ENCODE results near the gene ALKAL2. TPM values are rescaled to one million over a fixed set of nuclear protein-coding genes. Genes with fewer than 3 reads are reported as not detected.

The ALKAL2 gene
- total RNA-seq, 4 donors from 2014 or later, result 1.6 to 9.1 (median 3.6) TPM; not detected in 1

DNA sequence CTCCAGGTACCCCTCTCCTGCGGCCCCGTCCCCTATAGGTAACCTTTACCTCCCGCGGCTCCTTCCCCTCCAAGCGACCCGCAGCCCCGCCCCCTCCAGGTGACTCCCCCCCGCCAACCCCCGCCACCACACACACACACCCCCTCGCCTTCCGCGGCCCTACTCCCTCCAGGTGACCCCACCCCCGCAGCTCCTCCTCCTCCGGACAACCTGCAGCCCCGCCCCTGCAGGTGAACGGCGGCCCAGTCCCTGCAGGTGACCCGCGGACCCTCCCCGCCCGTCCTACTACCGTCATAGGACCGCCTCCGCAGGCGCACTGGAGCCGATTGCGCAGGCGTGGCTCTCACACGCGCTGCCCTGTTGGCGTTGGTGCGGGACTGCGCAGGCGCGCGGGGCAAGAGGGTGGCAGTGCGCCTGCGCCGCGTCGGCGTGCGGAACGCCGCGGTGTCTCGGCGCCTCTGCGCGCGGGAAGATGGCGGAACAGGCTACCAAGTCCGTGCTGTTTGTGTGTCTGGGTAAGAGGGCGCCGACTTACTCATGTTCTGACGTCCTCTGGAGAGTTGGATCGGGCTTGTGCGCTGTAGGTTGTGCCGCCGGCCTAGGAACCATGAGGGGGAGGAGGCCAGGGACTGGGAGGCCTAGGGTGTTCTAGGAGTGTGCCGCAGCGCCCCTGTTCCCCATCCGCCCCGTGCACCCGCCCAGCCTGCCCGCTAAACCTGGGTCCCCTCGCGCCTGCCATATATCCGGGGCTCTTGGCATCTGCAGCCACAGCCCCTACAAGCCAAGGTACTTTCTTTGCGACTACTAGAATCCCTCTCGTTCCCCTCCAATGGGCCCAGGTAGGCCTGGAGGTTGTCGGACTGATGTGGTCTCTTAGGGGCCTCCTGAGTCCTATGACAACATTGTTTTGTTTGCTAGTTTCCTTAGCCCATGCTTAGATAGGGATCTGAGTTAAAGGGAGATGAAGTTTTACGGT, 23.1 kb downstream of the ALKAL2 start, which contains the start of gene ACP1:
TSS of gene ACP1 (plus strand) at position 455 of the 976 bp plus-strand sequence. CDS start at position 473, 18 bp downstream.
- Histone ChIP-seq H3K4me1 (peaks cover 0 to 25% (median 1%) of the 10 kb centered on the region in 4 donors), H3K27ac (peak within 1 kb of the TSS; percentile 75 to 96 (median 91)), H3K9me3 (no peaks in the 10 kb centered on the region), H3K27me3 (no peaks in the 10 kb centered on the region), H3K4me3 (peak within 1 kb of the TSS; percentile 59 to 92 (median 88)), H3K36me3 (no peaks in the 10 kb centered on the region)
- TF ChIP-seq, protein P1, sequence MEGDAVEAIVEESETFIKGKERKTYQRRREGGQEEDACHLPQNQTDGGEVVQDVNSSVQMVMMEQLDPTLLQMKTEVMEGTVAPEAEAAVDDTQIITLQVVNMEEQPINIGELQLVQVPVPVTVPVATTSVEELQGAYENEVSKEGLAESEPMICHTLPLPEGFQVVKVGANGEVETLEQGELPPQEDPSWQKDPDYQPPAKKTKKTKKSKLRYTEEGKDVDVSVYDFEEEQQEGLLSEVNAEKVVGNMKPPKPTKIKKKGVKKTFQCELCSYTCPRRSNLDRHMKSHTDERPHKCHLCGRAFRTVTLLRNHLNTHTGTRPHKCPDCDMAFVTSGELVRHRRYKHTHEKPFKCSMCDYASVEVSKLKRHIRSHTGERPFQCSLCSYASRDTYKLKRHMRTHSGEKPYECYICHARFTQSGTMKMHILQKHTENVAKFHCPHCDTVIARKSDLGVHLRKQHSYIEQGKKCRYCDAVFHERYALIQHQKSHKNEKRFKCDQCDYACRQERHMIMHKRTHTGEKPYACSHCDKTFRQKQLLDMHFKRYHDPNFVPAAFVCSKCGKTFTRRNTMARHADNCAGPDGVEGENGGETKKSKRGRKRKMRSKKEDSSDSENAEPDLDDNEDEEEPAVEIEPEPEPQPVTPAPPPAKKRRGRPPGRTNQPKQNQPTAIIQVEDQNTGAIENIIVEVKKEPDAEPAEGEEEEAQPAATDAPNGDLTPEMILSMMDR (IDR thresholded peaks at IDR 0.05), result no peak
- TF ChIP-seq POLR2A (IDR thresholded peaks at IDR 0.05), result peak; percentile 80 to 87
- DNase-seq, result peak; percentile 92 to 99 (median 98)

DNA sequence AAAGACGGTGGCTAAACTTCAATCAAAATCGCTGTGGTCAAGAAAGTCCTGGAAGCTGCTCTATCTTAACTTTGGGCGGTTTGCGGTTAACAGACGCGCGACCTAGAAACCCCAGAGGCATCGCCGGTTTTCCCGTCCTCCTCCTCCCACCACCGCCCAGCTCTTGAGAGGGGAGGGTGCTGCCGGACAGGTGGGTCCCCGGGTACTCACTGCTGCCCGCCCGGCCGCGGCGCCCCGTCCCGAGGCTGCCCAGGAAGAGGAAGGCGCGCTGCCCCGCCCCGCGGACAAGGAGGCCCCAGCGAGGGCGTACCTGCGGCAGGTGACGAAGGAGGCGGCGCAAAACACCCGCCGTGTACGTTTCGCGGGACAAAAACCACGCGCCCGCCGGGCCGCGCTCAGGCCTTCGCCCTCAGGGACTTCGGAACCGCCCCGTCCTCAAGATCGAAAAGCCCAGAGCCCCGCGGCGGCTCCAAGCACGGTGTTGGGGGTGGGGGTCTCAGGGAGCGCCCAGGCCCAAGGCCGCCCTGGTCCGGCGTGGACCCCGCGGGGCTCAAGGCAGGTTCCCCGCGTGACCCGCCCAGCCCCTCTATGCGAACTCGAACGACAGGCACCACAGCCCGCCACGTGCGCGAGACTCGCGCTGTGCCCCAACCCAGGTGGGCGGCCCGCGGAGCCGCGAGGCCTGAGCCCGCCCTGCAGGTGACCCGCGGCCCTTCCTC, 24.0 kb downstream of the ALKAL2 start, which contains the start of gene SH3YL1:
TSS of gene SH3YL1 (minus strand) at position 259 of the 719 bp plus-strand sequence. CDS start at position 211, 48 bp downstream.
- peaks cover 0 to 17% (median 1%) of the 10 kb centered on the region in 4 donors for H3K4me1 ChIP-seq
- H3K36me3 ChIP-seq, result no peaks in the 10 kb centered on the region
- DNase-seq, result peak; percentile 71 to 93 (median 89)
- peak within 1 kb of the TSS; percentile 75 to 96 (median 91) for H3K27ac ChIP-seq
- no peaks in the 10 kb centered on the region for H3K9me3 ChIP-seq
- H3K27me3 ChIP-seq, result no peaks in the 10 kb centered on the region
- H3K4me3 ChIP-seq, result peak within 1 kb of the TSS; percentile 59 to 92 (median 88)
- TF ChIP-seq POLR2A (IDR thresholded peaks at IDR 0.05), result peak; percentile 74 to 79
- TF ChIP-seq, protein P1 (IDR thresholded peaks at IDR 0.05), result no peak

DNA sequence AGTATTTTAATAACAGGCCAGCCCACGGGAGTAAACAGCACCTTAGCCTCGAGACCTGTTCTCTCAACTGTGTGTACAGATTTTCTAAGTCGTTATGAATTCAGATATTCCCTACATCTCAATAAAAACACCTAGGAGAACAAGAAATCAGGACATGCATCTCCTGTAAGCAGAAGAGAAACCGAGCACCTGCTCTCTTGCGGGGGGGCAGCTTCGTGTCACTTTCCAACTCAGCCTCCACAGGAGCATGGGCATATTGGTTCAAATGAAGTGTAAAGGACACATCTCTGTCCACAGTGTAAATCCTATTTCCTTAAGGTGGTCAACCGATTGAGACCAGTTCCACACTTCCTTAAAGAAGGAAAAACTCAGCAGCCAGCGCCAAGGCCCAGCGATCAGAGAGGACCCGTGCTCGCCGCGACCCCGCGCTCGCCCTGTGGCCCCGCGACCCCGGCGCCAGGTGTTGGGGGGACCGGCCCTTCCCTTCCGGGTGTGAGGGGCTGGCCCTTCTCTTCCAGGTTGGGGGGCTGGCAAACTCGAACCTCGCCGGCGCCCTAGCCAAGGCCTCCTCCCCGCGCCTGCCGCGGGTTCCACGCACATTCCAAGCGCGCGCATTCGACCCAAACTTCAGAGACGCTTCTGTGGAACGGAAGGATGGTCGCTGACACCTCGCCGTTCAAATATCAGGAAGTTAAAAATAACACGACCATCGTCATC, 24.7 kb downstream of the ALKAL2 start:
- H3K4me1 ChIP-seq, result peaks cover 0 to 17% (median 1%) of the 10 kb centered on the region in 4 donors
- DNase-seq, result peak in 1 of 3 donors; percentile 55
- TF ChIP-seq, protein P1 (IDR thresholded peaks at IDR 0.05), result no peak
- TF ChIP-seq POLR2A (IDR thresholded peaks at IDR 0.05), result no peak

DNA sequence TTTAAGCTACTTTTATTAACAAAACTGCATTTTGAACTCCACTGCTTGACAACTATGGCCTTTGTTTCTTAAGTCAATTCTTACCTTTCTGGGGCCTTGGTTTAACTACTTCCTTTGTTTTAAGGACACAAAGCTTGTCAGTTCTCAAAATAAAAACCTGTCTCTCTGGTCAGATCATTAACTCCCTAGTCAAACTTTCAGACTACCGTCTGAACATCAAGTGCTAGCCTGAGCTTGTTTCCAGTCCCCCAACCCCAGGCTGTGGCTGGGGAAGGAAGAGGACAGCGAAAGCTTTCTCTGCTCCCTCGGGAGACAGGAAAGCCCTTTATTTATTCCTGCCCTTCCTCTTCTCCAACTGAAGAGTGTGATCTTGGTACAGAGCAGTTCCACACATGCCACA, 25.8 kb downstream of the ALKAL2 start:
- Histone ChIP-seq H3K9me3 (no peaks in the 10 kb centered on the region), H3K36me3 (no peaks in the 10 kb centered on the region), H3K4me3 (no peak overlapping the region), H3K4me1 (peaks cover 0 to 17% (median 1%) of the 10 kb centered on the region in 4 donors), H3K27me3 (no peaks in the 10 kb centered on the region), H3K27ac (peak overlapping the region in 2 of 4 donors; percentile 40 to 96)
- DNase-seq, result no peak
- TF ChIP-seq POLR2A (IDR thresholded peaks at IDR 0.05), result no peak
- TF ChIP-seq, protein P1 (IDR thresholded peaks at IDR 0.05), result no peak

More for the DNA sequence above, 24.7 kb downstream of the ALKAL2 start:
- Histone ChIP-seq H3K27ac (peak overlapping the region; percentile 75 to 96 (median 91)), H3K27me3 (no peaks in the 10 kb centered on the region), H3K36me3 (no peaks in the 10 kb centered on the region), H3K4me3 (peak overlapping the region; percentile 59 to 92 (median 88)), H3K9me3 (no peaks in the 10 kb centered on the region)
